HG02870 (cell line): Measurements from ENCODE around the gene SLC4A7.

Source experiments
- ATAC-seq: cut with Tn5 transposase; IDR thresholded peaks from one replicate; pipeline ENCODE4 v1.9.1; 2021; ENCODE audit warnings: mild to moderate bottlenecking, moderate library complexity; ENCODE audit not compliant: unreplicated experiment

Gene SLC4A7

GRCh38 chr3:27326629-27327545 is 157.3 kb downstream of the SLC4A7 start:
- no peak for ATAC-seq

- no peak for ATAC-seq
Observed at GRCh38 chr3:27326202-27326601, 158.0 kb downstream of the SLC4A7 start.

- no peak for ATAC-seq
Observed at GRCh38 chr3:27325419-27325818, 158.8 kb downstream of the SLC4A7 start.

- no peak for ATAC-seq
Observed at GRCh38 chr3:27324686-27325085, 159.5 kb downstream of the SLC4A7 start.

- no peak for ATAC-seq
Observed at GRCh38 chr3:27323087-27323570, 161.1 kb downstream of the SLC4A7 start.
